GM18867 (cell line): ENCODE data around the gene SDHB.
A peak's percentile ranks its signal among the peaks of the same experiment; 100 is the strongest.
"Not testable (repeated sequence)": the region's sequence is repeated elsewhere in the genome, so short reads cannot be mapped to it uniquely, and the experiment has no call there.

Source experiments
- ATAC-seq: cut with Tn5 transposase; IDR thresholded peaks from one replicate; pipeline ENCODE4 v1.9.1; 2021; ENCODE audit warnings: mild to moderate bottlenecking, moderate library complexity; ENCODE audit not compliant: unreplicated experiment

Gene SDHB

DNA sequence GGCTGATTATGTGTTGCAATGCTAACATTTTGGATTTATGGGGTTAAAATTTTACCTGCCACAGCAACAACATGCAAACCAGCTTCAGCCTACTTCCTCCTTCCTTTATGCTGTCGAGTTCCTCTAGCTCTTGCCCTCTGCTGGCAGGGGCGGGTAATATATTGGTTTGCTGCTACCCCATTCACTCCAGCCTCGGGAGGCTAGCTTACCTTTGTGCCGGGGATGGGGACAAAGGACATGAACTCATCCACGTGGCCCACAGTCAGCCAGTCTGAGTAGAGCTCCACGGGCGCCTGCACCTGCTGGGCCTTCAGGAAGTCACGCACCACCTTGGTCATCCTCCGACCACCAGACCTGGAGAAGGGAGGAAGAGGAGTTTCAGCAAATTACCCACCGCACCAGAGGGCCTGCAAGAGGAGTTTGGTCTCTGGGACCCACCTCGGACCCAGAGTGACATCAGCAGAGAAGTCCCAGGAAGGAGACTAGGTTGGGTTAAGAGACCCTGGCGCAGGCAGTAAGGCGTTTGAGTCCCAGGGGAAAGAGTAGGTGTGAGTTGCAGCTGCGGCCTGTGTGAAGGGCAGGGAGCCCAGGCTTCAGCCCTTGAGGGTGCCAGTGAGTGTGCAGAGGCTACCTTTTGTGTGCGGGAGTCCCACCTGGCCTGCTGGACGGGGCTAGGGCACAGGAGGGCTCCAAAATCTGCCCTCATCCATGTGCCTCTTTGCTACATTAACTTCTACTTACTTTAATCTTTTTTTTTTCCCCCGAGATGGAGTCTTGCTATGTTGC lies 21.8 kb upstream of the SDHB start:
- ATAC-seq: no peak

DNA sequence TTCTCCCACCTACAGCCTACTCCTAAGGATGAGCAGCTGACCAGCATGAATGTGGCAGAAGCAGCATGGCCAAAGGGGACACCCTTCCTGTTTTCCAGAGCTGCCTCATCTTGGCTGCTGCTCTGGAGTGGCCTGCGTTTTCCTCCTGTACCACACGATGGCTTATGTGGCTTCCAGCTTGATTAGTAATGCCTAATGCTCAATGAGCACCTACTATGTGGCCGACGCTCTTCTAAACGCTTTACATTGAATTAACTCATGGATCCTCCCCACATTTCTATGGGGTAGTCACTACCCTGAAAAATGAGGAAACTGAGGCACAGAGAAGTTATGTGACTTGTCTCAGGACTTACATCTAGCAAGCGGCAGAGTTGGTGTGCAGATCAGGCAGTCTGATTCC lies 18.0 kb upstream of the SDHB start:
- ATAC-seq: no peak

DNA sequence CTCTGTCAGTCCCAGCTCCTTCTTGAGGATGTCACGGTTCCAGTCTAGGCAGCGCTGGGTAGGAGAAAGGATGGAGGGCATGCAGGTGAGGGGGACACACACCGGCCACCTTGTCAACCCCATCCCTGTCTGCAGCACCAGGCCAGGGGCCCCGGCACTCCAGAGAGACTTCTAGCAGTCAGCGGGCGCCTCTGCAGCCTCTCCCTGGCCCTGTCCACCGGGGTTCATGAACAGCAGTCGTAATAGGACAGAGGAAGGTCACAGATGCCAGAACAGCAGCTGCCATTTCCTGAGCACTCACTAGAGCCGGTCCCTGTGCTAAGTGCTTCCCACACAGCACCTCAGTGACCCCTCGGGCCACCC lies 16.3 kb upstream of the SDHB start:
- ATAC-seq: no peak

DNA sequence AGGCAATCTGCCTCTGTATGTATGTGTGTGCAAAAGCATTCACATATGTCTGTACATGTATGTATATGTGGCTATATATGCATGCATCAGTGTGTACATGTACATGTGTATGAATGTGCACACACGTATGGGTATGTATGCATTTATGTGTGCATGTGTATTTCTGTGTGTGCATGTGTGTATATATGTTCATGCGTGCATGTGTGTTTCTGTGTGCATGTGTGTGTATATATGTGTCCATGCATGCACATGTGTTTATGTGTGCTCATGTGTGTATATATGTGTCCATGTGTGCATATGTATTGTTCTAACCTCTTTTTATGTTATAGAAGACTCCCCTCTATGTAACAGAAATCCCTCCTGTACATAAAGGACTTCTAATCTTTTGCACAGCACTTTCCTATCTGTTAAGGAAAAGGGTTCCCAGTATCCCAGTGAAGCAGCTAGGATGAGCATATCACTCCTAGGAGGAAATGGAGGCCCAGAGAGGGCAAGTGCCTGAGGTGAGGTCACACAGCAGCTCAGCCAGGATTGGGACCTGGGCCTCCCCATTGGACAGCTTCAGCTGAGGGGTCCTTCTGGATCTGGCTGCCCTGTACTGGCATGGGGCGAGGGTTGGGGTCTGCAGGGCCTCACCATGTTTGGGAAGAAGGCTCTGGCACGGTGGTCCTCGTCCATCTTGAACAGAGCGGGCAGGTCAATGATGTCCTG lies 15.8 kb upstream of the SDHB start:
- no peak for ATAC-seq

DNA sequence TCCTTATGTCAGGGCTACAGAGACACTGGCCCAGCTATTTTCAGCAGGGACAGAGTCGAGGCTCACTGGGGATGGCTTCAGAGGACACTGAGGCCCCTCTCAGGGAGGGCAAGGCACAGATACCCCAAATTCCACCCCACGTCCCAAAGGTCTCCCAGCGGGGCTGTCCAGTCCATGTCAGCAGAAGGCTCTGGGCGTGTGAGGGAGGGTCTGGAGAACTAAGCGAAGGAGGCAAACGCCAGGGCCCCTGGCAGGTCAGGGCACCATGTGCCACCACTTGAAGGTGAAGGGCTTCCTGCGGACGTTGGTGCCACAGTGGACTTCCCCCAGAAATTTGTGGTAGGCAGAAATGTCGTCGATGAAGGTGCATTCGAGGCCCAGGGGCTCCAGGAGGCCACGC lies 15.0 kb upstream of the SDHB start:
- no peak for ATAC-seq

DNA sequence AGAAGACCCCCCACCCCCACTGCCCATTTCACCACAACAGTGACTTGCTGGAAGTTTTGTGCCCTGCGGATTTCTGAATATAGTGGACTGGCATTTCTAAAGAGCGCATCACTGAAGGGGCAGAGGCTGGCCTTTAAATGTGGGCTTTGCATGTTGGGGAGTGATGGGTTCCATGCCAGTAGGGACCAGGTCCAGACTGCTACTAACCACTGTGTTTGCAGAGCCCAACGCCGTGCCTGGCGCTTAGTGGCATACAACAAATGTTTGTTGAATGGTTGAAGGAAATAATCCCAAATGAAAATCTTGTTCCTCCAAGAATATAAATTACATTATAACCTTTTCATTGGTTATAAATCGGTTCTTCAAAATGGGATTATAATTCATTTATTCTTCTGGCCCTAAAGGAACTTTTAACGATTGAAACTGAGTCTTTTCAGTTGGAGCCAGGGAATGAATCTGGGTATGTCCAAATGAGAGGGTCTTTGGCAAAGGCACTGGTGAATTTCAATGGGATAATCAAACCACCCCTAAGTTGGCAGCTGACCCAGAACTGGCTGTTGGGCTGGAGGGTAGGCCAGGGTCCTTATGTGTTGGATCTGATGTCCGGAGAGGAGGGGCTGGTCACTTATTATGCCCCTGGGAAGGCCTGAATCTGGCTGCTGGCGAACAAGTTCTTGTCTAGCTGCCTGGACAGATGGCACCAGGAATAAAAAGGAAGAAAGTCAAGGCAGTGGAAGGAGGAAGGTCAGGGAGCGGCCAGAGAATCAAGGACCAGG lies 13.8 kb upstream of the SDHB start:
- ATAC-seq: no peak

DNA sequence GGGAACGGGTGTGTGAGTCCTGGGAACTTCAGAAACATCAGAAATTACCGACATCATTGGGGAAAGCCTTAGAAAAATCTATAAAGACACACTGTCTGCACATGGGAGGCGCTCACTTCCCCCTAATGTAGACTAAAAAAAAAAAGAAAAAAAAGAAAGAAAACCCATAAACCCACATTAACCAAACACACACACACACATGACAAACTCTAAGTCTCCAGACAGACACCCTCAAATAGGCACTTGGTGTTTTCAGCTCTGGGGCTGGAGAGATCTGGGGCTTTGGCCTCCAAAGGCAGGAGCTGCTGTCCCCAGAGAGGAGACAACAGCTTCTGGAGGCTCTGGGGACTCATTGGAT lies 13.2 kb upstream of the SDHB start:
- ATAC-seq: no peak

DNA sequence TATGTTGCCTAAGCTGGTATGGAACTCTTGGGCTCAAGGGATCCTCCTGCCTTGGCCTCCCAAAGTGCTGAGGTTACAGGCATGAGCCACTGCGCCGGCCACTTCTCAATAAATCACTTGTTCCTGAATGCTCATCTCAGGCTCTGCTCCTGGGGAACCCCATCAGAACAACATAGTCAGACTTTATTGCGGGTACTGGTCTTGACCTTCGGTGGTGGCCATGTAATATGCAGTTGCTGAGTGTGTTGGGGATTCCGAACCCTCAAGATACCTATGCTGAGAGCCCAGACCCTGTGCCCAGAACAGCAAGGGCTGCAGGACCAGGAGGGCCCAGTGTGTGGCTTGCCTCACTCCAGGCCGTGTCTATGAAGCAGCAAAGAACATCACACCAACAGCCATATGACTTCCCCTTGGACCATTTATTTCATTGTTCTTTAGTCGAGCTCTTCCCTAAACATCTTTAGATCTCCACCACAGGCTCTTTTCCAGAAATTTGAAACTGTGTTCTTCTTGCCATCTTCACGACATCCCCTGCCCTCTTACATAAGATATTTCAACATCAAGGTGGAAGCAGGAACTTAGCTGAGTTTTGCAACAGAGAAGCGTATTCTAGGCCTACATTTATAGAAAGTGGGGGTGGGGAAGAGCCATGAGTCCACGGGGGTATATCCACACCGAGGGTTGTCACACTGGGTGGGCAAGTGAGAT lies 12.7 kb upstream of the SDHB start:
- ATAC-seq: no peak

DNA sequence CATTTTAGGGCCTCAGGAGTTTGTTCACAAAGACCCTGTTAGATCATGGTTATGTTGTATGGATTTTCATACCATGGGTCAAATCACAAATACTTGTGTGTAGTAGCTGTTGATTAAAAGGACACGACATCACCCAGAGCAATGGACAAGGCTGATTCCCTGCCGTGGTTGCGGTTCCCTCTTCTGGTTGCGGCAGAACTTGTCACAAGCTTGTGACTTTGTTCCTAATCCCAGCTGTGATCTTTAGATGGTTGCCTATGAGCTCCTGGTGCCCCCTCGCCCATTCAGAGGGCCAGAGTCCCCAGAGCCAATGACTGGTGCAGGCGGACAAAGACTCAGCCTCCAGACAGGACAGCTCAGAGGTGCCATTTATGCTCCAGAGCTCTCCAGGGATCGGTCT lies 11.8 kb upstream of the SDHB start:
- ATAC-seq: no peak

DNA sequence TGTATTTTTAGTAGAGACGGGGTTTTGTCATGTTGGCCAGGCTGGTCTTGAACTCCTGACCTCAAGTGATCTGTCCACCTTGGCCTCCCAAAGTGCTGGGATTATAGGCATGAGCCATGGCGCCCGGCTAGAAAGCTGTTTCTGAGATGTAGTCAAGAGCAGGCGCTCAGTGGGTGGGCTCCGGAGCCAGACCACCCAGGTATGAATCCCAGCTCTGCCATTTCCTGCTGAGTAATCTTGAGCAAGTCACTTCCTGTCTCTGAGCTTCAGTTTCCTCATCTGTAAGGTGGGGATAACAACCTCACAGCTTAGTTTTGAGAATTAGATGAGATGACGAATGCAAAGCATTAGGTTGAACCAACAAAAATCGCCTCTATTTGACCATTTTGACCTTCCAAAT lies 8.9 kb upstream of the SDHB start:
- not testable (repeated sequence) for ATAC-seq

DNA sequence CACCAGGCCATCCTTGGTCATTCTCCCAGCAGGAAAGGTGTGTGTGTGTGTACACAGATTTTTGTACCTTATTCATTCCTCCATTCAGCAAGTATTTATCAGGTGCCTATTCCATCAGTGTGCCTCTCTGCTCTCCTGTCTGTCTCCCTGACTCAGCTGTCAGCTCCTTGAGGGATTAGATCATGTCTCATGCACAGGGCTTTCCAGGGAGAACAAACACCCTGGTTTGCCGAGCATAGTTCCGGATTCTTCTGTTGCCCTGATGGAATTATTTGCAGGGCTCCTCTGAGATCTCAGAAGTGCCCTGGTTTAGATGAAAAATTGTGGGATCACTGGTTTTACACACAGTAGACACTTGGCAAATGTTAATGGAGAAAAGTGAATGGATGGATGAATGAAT lies 8.1 kb upstream of the SDHB start:
- no peak for ATAC-seq

DNA sequence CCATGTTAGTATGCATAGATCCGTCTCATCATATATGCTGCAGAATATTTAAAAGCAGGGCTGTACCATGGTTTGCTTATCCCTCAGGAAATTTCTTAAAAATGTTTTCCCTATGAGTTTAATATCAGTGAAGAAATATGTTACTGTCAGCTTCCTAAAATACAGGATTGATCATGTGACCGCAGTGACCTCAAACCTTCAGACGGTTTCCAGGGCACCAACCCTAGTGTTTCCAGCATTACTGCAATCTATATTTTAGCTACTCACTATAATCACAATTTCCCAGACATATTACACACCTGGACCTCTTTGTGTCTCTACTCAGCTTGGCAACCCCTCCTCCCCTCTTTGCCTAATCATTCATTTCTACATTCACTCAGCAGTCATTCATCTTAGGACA lies 7.7 kb upstream of the SDHB start:
- ATAC-seq: no peak

DNA sequence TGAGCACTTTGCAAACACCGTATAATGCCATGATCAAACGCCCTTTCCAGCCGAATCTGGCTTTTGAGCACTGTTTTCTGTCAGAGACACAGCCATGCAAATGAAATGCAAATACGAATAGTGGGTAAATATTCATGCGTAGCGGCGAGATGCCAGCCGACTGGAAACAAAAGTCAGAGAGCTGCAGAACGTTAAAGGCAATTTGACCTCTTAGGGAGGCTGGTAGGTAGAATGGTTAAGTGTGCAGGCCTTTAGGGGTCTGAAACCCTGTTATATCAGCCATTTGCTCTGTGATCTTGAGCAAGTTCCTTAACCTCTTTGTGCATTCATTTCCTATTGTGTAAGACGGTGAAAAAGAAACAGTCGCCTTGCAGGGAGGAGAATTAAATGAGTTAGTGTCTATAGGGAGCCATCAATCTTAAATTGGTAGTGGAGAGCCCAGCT lies 6.5 kb upstream of the SDHB start:
- no peak for ATAC-seq

DNA sequence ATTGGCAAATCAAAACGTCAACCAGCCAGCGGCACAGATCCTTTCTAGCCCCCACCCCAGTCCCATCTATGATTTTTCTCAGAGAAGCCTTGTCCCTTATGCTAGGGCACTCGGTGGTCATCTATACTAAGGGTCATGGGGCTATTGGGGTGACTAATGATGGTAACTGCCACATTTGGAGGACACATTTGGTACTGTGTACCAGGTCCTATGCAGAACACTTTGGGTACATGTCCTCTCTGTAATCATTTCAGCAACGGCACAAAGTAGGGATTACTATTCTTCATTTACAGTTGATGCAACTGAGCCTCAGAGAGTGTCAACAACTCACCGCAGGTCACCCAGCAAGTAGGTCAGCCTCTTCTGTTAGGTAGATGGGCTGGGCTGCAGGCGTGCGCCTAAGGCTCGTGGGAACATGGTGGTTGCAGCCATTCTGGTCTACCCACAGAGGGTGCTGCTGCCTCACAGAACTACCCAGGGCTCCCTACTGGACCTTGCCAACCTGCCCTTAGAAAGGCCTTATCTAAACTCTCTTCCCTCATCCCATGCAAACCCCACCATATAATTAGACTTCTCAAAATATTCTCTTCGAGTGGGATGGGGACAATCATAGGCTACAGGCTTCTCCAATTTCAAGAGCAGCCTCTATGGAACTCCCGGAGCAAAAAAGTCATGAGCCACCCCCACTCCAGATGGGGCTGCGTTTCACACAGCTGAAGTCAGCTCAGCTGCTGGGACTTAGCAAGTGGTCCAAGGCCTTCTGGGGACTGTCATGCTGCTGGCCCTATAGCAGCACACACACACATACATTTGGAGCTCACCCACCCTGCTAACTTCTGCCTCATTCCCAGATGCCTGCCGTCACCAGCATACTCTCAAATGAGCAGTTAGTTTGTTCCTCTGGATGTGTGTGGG lies 5.8 kb upstream of the SDHB start:
- peak; percentile 58 for ATAC-seq

DNA sequence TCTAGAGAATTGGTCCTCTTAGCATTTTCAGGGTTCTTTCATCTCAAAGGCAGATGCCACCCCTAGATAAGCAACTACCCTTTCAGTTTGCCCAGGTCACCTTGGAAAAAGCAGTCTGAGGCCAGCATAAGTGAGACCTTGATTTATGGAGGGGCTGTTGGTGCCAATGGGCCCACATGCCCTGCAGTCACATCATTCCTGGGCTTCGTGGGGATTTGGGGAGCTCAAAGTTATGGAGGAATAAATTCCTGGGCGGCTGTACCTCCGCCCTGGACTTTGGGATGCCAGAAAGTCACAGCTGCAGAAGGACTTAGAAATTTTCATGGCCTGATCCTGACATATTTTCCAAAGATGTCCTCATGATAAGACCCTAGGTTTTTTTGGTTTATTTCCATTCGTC lies 2.7 kb upstream of the SDHB start:
- no peak for ATAC-seq

DNA sequence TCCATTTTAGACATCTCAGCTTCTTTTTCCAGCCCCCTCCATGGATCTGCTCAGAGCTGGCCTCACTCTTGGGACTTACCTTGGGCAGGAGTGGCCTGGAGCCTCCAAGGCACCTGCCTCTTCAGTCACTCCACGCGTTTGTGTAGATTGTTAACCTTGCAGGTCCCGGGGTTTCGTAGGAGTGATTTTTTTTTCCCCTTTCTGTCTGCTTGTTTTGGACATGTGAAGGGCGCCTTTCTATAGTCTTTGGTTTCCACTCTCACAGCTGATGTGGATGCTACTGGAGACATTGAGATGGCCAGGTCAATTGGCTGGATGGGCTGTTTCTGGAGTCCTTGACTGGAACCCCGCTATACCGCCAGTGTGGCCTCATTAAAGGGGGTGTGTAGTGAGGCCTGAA lies 2.0 kb upstream of the SDHB start:
- ATAC-seq: no peak

DNA sequence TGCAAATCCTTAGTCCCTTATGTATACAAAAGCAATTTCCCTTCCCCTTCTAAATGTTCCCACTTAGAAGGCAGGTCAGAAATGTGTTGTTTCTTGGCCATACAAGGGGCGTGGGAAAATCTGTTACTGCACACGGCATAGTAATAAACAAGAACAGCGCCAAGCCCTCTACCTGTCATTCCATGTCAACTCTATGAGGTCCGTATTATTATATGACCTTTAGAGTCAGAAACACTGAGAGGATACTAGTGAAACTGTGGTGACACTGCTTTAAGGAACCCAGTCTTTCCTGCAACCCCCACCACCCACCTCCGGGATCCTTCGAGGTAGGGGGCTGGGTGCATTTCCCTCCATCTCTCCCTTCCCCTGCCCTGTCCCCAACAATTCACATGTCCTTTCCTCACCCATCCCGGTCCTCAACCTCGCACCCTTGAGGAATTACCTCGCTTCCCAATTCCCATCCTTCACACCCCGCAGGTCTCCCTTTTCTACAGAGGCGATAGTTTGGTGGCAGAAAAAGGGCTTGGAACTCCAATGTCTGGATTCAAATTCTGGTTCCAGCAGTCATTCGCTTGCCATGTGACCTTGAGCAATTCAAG lies 647 bp downstream of the SDHB start:
- ATAC-seq: no peak

DNA sequence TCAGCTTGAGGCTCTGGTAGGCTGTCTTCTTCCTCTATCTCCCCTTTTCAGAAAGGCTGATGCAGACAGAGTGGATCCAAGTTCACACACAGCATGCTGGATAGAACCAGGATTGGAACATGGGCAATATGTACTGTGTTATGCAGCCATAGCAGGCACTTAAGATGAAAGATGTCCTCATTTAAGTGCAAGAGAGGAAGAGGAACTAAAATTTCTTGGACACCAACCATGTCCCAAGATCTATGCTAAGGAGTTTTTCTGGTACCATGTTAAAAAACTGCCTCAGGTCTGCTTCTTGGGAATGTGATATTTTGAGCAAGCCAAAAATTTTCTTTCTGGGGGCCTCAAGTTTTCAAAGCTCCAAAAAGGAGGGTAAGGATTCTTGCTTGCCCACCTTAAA lies 1.2 kb downstream of the SDHB start:
- ATAC-seq: no peak

DNA sequence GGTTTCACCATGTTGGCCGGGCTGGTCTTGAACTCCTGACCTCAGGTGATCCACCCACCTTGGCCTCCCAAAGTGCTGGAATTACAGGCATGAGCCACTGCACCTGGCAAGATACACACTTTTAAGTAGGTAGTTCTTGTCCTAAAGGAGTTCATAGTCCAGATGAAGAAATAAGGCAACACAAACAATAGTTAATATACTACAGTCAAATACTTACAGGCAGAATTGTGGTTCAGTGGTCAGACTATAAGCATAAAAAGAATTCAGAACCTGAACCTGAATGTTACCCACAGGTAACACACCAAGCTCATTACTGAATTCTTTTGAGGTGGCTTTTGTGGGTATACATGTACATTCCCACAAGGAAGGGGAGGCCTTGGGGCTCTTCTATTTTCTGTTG lies 1.8 kb downstream of the SDHB start:
- no peak for ATAC-seq

DNA sequence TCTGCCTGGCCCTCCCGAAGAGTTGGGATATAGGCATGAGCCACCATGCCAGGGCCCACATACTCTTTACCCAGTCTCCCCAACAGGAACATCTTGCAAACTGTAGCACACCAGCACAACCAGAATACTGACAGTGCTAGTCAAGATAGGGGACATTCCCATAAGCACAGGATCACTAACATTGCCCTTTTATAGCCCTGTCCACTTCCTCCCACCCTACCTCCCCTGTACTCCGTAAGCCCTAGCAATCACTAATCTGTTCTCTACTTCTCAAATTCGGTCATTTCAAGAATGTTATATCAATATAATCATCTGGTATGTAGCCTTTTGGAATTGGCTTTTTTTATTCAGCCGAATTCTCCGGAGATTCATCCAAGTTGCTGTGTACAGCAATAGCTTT lies 5.9 kb downstream of the SDHB start:
- no peak for ATAC-seq
